HL-60 (cell line): ENCODE data around the gene PCSK4.

Source experiments
- TF ChIP-seq, protein P1 (sequence below): IDR thresholded peaks from one replicate; pipeline ENCODE4 v1.5.1; 2011; ENCODE audit warnings: low read length, control low read depth, inconsistent platforms; ENCODE audit not compliant: insufficient read depth
- TF ChIP-seq, protein P2 (sequence below): IDR thresholded peaks from 2 replicates; pipeline ENCODE4 v1.6.1; 2012; ENCODE audit warnings: low read depth; ENCODE audit not compliant: insufficient replicate concordance

- TF ChIP-seq, protein P1, sequence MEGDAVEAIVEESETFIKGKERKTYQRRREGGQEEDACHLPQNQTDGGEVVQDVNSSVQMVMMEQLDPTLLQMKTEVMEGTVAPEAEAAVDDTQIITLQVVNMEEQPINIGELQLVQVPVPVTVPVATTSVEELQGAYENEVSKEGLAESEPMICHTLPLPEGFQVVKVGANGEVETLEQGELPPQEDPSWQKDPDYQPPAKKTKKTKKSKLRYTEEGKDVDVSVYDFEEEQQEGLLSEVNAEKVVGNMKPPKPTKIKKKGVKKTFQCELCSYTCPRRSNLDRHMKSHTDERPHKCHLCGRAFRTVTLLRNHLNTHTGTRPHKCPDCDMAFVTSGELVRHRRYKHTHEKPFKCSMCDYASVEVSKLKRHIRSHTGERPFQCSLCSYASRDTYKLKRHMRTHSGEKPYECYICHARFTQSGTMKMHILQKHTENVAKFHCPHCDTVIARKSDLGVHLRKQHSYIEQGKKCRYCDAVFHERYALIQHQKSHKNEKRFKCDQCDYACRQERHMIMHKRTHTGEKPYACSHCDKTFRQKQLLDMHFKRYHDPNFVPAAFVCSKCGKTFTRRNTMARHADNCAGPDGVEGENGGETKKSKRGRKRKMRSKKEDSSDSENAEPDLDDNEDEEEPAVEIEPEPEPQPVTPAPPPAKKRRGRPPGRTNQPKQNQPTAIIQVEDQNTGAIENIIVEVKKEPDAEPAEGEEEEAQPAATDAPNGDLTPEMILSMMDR: no peak
- TF ChIP-seq, protein P2, sequence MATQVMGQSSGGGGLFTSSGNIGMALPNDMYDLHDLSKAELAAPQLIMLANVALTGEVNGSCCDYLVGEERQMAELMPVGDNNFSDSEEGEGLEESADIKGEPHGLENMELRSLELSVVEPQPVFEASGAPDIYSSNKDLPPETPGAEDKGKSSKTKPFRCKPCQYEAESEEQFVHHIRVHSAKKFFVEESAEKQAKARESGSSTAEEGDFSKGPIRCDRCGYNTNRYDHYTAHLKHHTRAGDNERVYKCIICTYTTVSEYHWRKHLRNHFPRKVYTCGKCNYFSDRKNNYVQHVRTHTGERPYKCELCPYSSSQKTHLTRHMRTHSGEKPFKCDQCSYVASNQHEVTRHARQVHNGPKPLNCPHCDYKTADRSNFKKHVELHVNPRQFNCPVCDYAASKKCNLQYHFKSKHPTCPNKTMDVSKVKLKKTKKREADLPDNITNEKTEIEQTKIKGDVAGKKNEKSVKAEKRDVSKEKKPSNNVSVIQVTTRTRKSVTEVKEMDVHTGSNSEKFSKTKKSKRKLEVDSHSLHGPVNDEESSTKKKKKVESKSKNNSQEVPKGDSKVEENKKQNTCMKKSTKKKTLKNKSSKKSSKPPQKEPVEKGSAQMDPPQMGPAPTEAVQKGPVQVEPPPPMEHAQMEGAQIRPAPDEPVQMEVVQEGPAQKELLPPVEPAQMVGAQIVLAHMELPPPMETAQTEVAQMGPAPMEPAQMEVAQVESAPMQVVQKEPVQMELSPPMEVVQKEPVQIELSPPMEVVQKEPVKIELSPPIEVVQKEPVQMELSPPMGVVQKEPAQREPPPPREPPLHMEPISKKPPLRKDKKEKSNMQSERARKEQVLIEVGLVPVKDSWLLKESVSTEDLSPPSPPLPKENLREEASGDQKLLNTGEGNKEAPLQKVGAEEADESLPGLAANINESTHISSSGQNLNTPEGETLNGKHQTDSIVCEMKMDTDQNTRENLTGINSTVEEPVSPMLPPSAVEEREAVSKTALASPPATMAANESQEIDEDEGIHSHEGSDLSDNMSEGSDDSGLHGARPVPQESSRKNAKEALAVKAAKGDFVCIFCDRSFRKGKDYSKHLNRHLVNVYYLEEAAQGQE: no peak
These were observed 6.8 kb upstream of the PCSK4 start for GRCh38 chr19:1496714-1497577.
